ENCODE data around the gene PAPSS1. TPM values are rescaled to one million over a fixed set of nuclear protein-coding genes. Genes with fewer than 3 reads are reported as not detected.

PAPSS1 gene
- total RNA-seq, 1 experiment from 2014 or later: 52.1 TPM

Other genes starting within 250 kb of the PAPSS1 start
- gene SGMS2, start 104.7 kb upstream of the PAPSS1 start, total RNA-seq (2014; rRNA removed; shearing (Covaris generic)): 14.0 and 15.3 TPM in 2 replicates
- 11.9 and 15.4 TPM in 2 replicates for gene CYP2U1, start 211.3 kb upstream of the PAPSS1 start, total RNA-seq (2014; rRNA removed; shearing (Covaris generic))